Coronary artery (tissue), 2 donors: ENCODE results near the gene UBR3.

Source experiments
- DNase-seq: peaks from one replicate; pipeline ENCODE4 v3.0.0-alpha.2; 2017; ENCODE audit warnings: low spot score
- H3K27ac ChIP-seq, 2 donors: fragments of 200-600 bp; sonication (generic); one replicate each; pipeline ENCODE4 v1.5.1; 2016 to 2019
- H3K4me3 ChIP-seq: fragments of 200-600 bp; sonication (generic); 2 replicates; pipeline ENCODE4 v1.5.1; 2016; ENCODE audit warnings: mild to moderate bottlenecking, moderate library complexity
- CTCF ChIP-seq: fragments of 200-600 bp; sonication (generic); IDR thresholded peaks from one replicate; pipeline ENCODE4 v1.5.1; 2019; ENCODE audit warnings: antibody characterized with exemption

Gene UBR3

GRCh38 chr2:169796441-169796840 is 30.8 kb upstream of the UBR3 start:
- Histone ChIP-seq H3K27ac (no peak overlapping the region), H3K4me3 (no peak overlapping the region)
- no peak for TF ChIP-seq CTCF
- no peak for DNase-seq

DNA sequence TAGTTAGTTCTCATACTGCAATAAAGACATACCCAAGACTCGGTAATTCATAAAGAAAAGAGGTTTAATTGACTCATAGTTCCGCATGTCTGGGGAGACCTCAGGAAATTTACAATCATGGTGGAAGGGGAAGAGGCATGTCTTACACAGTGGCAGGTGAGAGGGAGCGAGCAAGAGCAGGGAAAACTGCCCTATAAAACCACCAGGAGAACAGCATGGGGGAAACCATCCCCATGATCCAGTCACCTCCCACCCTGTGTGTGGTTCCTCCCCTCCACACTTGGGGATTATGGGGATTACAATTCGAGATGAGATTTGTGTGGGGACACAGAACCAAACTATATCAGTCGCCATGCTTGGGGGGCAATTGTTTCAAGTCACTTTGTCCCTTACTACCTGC is 29.7 kb upstream of the UBR3 start:
- no peak overlapping the region for H3K27ac ChIP-seq
- no peak for DNase-seq
- H3K4me3 ChIP-seq: no peak overlapping the region
- TF ChIP-seq CTCF: no peak

GRCh38 chr2:169798397-169798717 is 28.9 kb upstream of the UBR3 start:
- peak overlapping the region; percentile 97 for H3K4me3 ChIP-seq
- TF ChIP-seq CTCF: no peak

DNA sequence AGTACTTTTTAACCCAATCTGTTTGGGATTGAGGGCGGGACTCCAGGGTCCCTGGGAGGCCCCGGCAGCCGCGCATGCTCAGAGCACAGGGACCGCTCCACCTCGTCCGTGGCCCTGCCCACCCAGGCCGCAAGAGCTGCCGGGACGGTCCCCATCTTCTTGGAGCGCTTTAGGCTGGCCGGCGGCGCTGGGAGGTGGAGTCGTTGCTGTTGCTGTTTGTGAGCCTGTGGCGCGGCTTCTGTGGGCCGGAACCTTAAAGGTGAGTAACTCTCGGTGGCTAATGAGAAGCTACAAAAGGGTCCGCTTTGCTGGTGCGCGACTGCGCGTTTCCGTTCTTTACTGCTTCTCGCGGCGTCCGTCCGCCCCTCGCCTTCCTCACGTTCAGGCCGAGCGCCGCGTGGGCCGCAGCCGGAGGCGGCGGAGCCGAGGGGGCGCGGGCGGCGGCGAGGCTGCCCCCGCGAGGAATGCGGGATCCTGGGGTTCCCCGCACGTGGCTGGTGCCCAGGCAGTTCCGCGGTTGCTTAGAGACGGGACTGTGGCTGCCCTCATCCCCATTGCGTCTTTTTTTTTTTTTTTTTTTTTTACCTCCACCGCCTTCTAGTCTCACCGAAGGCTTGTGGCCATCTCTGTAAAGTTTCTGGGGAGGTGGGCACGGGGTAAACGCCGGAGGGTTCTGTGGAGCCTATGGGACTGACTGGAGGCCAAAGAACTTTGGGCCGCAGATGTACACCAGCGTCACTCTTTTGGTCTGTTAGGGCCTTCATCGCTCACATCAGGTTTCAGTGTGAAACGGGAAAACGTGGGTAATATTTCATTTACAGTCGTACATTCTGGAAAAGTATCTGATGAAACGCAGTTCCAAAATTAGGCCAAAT is 28.3 kb upstream of the UBR3 start, which contains the start of gene SSB:
Gene SSB (plus strand): TSS at position 154 of the 875 bp plus-strand sequence. CDS start 2,090 bp downstream, outside the sequence.
- TF ChIP-seq CTCF: no peak
- Histone ChIP-seq H3K27ac (peak within 1 kb of the TSS; percentile 81 to 92), H3K4me3 (peak within 1 kb of the TSS; percentile 97)
- DNase-seq: peak; percentile 93

More at GRCh38 chr2:169798397-169798717, 28.9 kb upstream of the UBR3 start:
- H3K27ac ChIP-seq: peak overlapping the region; percentile 81 to 92
- DNase-seq: no peak

- Histone ChIP-seq H3K4me3 (no peak overlapping the region), H3K27ac (no peak overlapping the region)
- no peak for TF ChIP-seq CTCF
- DNase-seq: no peak
These were observed 23.8 kb upstream of the UBR3 start for GRCh38 chr2:169803480-169803879.

GRCh38 chr2:169806586-169806985 is 20.7 kb upstream of the UBR3 start:
- no peak for TF ChIP-seq CTCF
- Histone ChIP-seq H3K4me3 (no peak overlapping the region), H3K27ac (no peak overlapping the region)
- no peak for DNase-seq

- no peak overlapping the region for H3K4me3 ChIP-seq
- no peak for DNase-seq
- peak overlapping the region in 1 of 2 donors; percentile 3 for H3K27ac ChIP-seq
- no peak for TF ChIP-seq CTCF
These were observed 19.0 kb upstream of the UBR3 start for GRCh38 chr2:169808221-169808620.
